Sigmoid colon (tissue), 4 donors: ENCODE data around the gene SMPD4.
"Not testable (repeated sequence)": the region's sequence is repeated elsewhere in the genome, so short reads cannot be mapped to it uniquely, and the experiment has no call there.

Source experiments
- CTCF ChIP-seq, 4 experiments: fragments of 450-650 bp in 3 of 4; fragments of 200-600 bp in 1 of 4; IDR thresholded peaks; one replicate each; pipeline ENCODE4 v1.5.1; 2016 to 2019; ENCODE audit warnings: antibody characterized with exemption in 4 of 4, mild to moderate bottlenecking in 3 of 4, moderate library complexity in 2 of 4
- EP300 ChIP-seq, 4 donors: sonication (generic); formaldehyde crosslinking; IDR thresholded peaks; one replicate each; pipeline ENCODE4 v1.6.1; 2017; ENCODE audit warnings: antibody characterized with exemption in 4 of 4
- POLR2A ChIP-seq, 2 donors: fragments of 450-650 bp; IDR thresholded peaks; one replicate each; pipeline ENCODE4 v1.6.1; 2016; ENCODE audit warnings: antibody characterized with exemption in 2 of 2, mild to moderate bottlenecking in 2 of 2, moderate library complexity in 2 of 2
- POLR2AphosphoS5 ChIP-seq, 4 donors: sonication (generic); formaldehyde crosslinking; IDR thresholded peaks; one replicate each; pipeline ENCODE4 v1.6.1; 2017; ENCODE audit warnings: antibody characterized with exemption in 4 of 4

GRCh38 chr2:130230376-130230775 is 49.0 kb upstream of the SMPD4 start:
- not testable (repeated sequence) for TF ChIP-seq CTCF, POLR2A, EP300, POLR2AphosphoS5 (IDR thresholded peaks at IDR 0.05)
